PC-9 (cell line): ENCODE measurements around the gene TEX53.

ENCODE experiments used
- CTCF ChIP-seq: fragments of 200-600 bp; sonication (generic); conservative IDR thresholded peaks from 2 replicates; pipeline ENCODE4 v1.6.1; 2017; ENCODE audit warnings: mixed run types, antibody characterized with exemption, mild to moderate bottlenecking, moderate library complexity
- EZH2 ChIP-seq: fragments of 200-600 bp; sonication (generic); IDR thresholded peaks from 2 replicates; pipeline ENCODE4 v1.8.0; 2017; ENCODE audit warnings: antibody characterized with exemption, low read depth

- TF ChIP-seq CTCF: no peak
- TF ChIP-seq EZH2: no peak
Measured at GRCh38 chr9:114696814-114697544, 39.4 kb upstream of the TEX53 start.
